ENCODE results near the gene ZSCAN21.
"Not testable (repeated sequence)": the region's sequence is repeated elsewhere in the genome, so short reads cannot be mapped to it uniquely, and the experiment has no call there.

Gene ZSCAN21

DNA sequence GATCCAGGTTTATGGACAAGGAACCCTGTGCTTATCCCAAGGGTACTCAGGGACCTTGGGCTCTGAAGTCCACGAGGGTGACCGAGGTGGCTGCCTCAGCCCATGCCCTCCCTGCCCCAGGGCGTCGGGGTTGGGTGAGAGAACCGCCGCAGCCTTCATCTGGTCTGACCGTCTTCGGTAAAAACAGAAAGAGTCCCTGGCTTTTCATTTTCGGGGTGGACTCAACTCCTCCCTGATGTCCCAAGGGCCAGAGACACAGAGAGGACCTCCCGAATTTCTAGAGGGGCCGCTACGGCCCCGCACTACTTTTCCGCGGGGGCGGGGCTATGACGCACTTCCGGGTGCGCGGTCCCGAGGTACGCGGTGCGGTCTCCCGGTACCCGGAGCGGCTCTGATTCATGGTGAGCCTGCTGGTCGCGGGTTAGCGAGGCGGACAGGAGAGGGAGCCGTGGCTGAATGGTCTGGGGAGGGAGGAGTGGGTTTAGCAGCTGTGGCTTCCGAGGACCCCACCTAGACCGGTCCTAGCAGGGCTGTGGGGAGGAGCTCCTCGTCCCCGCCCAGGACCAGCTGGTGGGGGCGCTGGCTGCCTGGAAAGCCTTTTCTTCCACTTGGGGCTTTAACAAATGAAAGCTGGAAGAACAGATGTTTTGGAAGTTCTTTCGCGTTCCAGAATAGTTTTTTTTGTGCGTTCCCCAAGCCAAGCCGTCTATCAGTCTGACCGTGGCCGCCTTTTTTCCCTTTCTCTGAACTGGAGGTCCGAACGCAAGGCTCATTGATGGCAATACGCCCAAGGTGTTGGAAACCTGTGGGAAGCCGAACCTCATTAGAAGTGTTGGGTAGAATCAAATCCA lies at the start of gene ZSCAN21:
Gene ZSCAN21, plus strand, starts transcription at position 334 of the 851 bp plus-strand sequence. CDS start 7,233 bp downstream, outside the sequence.
- Mint-ChIP-seq H3K36me3 (ENCODE audit: low read depth) (no peaks in the 10 kb centered on the region), H3K9me3 (no peaks in the 10 kb centered on the region)
- peak; percentile 94 for ATAC-seq

GRCh38 chr7:100000239-100000638 lies 49.3 kb upstream of the ZSCAN21 start:
- no peak for DNase-seq
- Mint-ChIP-seq H3K4me1 (peaks cover 11% of the 10 kb centered on the region), H3K4me3 (no peak overlapping the region), H3K27me3 (no peaks in the 10 kb centered on the region), H3K27ac (no peak overlapping the region), H3K9me3 (no peaks in the 10 kb centered on the region), H3K36me3 (ENCODE audit: low read depth) (no peaks in the 10 kb centered on the region)
- ATAC-seq, result no peak

More for the DNA sequence above, at the start of gene ZSCAN21:
- Mint-ChIP-seq H3K27me3 (no peaks in the 10 kb centered on the region), H3K4me3 (peak within 1 kb of the TSS; percentile 89), H3K4me1 (peaks cover 22% of the 10 kb centered on the region), H3K27ac (peak within 1 kb of the TSS; percentile 90)
- DNase-seq, result peak; percentile 90

DNA sequence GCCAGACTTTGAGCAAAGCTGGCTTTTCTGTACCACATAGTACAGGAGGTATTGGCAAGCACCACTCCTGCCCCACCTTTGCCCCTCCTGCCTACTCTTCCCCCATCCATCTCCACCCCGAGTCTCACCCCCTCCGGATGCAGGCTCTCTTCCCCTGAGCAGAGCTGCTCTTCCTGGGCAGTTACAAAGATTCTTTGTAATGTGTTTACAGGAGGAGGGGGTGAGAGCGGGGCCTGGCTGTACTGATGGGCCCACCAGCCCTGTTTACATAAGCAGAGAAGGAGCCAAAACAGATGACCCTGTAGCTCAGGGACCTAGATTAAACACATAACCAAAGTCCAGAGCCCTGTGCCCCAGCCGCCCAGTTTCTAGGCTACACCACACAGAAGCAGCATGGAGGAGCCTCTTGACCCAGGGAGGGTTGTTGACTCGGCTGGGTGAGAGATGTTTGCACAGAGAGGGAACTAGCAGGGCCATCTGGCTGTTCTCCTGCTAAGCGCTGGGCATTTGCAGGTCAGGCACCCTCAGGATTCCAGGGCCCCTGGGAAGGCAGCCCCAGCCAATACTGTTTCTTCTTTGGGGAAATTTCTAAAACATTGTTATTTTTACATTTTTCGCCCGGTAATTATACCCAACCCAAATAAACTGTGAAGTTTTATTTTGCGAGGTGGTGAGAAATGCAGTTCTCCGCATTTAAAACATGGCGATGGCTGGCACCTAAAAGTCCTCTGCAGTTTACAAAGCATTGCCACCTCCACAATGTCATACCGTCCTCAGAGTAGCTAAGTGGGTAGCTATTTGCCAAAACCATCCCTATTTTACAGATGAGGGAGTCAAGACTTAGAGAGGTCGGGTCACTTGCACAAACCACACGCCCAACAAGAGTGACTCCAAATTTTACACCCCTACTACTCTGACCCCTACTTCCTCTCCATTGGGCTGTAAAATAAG lies 45.6 kb upstream of the ZSCAN21 start:
- Mint-ChIP-seq H3K36me3 (ENCODE audit: low read depth) (no peaks in the 10 kb centered on the region), H3K4me1 (no peaks in the 10 kb centered on the region), H3K27ac (no peak overlapping the region), H3K9me3 (no peaks in the 10 kb centered on the region), H3K27me3 (no peaks in the 10 kb centered on the region), H3K4me3 (no peak overlapping the region)
- DNase-seq, result no peak
- ATAC-seq, result no peak

- H3K36me3 Mint-ChIP-seq (ENCODE audit: low read depth), result no peaks in the 10 kb centered on the region
- H3K4me1 Mint-ChIP-seq, result peaks cover 2% of the 10 kb centered on the region
- no peaks in the 10 kb centered on the region for H3K9me3 Mint-ChIP-seq
- ATAC-seq (no peak), DNase-seq (no peak)
- no peaks in the 10 kb centered on the region for H3K27me3 Mint-ChIP-seq
- H3K4me3 Mint-ChIP-seq, result no peak overlapping the region
- H3K27ac Mint-ChIP-seq, result no peak overlapping the region
These were observed 41.7 kb upstream of the ZSCAN21 start for GRCh38 chr7:100007887-100008286.

- no peak for DNase-seq
- no peak for ATAC-seq
- Mint-ChIP-seq H3K4me3 (no peak overlapping the region), H3K27ac (no peak overlapping the region), H3K9me3 (no peaks in the 10 kb centered on the region), H3K36me3 (ENCODE audit: low read depth) (no peaks in the 10 kb centered on the region), H3K4me1 (peaks cover 8% of the 10 kb centered on the region), H3K27me3 (no peaks in the 10 kb centered on the region)
These were observed 41.0 kb upstream of the ZSCAN21 start for GRCh38 chr7:100008525-100008924.

DNA sequence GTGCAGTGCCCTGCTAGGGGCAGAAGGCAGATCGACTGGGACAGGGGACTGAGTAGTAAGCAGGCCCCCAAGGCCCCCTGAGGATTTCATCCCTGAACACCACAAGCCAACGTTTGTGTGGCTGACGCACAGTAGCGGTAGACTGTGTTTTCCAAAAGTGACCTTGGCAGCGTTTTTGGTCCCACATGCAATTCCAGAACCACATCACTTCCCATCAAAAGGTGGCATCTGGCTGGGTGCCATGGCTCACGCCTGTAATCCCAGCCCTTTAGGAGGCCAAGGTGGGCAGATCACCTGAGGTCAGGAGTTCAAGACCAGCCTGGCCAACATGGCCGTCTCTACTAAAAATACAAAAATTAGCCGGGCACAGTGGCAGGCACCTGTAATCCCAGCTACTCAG lies 39.6 kb upstream of the ZSCAN21 start:
- not testable (repeated sequence) for H3K27ac Mint-ChIP-seq; H3K9me3 Mint-ChIP-seq; DNase-seq; H3K36me3 Mint-ChIP-seq (ENCODE audit: low read depth); H3K4me3 Mint-ChIP-seq; H3K27me3 Mint-ChIP-seq; ATAC-seq
- peaks cover 13% of the 10 kb centered on the region for H3K4me1 Mint-ChIP-seq

- no peaks in the 10 kb centered on the region for H3K9me3 Mint-ChIP-seq
- H3K36me3 Mint-ChIP-seq (ENCODE audit: low read depth), result peaks cover 1% of the 10 kb centered on the region
- H3K4me3 Mint-ChIP-seq, result no peak overlapping the region
- H3K27ac Mint-ChIP-seq, result no peak overlapping the region
- DNase-seq, result no peak
- H3K4me1 Mint-ChIP-seq, result peaks cover 18% of the 10 kb centered on the region
- no peak for ATAC-seq
- H3K27me3 Mint-ChIP-seq, result no peaks in the 10 kb centered on the region
These were observed 38.7 kb upstream of the ZSCAN21 start for GRCh38 chr7:100010901-100011300.

DNA sequence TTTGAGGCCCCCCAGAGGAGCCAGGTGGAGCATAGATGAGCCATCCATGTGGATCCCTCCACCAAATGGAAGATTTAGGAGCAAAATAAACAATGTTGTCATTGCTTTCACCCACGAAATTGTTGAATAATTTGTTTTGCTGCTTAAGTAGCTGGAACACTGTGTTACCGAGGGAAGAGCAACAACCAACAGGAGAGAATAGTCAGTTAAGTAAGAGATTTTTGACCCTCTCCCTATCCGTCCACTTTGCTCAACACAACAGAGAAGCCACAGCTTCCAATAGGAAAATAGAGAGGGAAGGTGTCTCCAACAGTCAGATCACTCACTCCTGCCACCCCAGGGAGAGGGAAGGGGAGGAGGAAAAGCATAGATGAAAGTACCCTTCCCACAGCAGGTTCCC lies 38.1 kb upstream of the ZSCAN21 start:
- Mint-ChIP-seq H3K27me3 (no peaks in the 10 kb centered on the region), H3K36me3 (ENCODE audit: low read depth) (peaks cover 6% of the 10 kb centered on the region), H3K4me3 (no peak overlapping the region), H3K4me1 (peaks cover 24% of the 10 kb centered on the region), H3K27ac (no peak overlapping the region), H3K9me3 (no peaks in the 10 kb centered on the region)
- ATAC-seq, result no peak
- DNase-seq, result no peak

DNA sequence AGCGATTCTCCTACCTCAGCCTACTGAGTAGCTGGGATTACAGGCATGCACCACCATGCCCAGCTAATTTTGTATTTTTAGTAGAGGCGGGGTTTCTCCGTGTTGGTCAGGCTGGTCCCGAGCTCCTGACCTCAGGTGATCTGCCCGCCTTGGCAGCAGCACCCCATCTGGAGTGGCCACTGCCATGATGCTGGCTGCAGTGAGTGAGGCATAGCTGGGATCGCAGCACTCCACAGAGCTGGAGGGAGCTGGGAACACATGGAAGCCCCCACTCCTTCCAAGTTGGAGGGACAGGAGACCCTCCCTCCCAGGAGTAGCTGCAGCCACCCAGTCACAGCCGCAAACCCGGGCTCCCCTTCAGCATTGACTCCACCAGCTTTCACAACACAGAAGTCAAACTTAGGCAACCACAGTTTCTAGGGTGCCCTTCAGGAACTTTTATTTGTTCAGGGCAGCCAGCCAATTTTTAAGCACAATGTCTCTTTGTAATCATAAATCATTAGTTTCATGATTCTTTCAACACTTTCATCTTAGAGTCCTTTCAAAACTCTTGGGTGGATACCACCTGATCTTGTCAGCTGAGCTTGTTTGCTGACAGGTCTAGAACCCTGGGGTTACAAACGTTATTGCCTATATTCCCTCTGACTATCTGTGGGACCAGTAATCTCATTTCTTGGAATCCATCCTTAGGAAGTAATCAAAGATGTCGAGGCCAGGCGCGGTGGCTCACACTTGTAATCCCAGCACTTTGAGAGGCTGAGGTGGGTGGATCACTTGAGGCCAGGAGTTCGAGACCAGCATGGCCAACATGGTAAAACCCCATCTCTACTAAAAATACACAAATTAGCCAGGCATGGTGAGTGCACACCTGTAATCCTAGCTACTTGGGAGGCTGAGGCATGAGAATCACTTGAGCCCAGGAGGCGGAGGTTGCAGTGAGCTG lies 36.9 kb upstream of the ZSCAN21 start:
- Mint-ChIP-seq H3K27ac (peak overlapping the region; percentile 8), H3K36me3 (ENCODE audit: low read depth) (peaks cover 11% of the 10 kb centered on the region), H3K4me1 (peaks cover 34% of the 10 kb centered on the region)
- not testable (repeated sequence) for H3K4me3 Mint-ChIP-seq, H3K27me3 Mint-ChIP-seq, DNase-seq, ATAC-seq, H3K9me3 Mint-ChIP-seq

- H3K4me1 Mint-ChIP-seq, result peaks cover 40% of the 10 kb centered on the region
- peaks cover 16% of the 10 kb centered on the region for H3K36me3 Mint-ChIP-seq (ENCODE audit: low read depth)
- H3K9me3 Mint-ChIP-seq, result no peaks in the 10 kb centered on the region
- ATAC-seq (peak; percentile 61), DNase-seq (peak; percentile 27)
- H3K27me3 Mint-ChIP-seq, result no peaks in the 10 kb centered on the region
- peak overlapping the region; percentile 8 for H3K27ac Mint-ChIP-seq
- H3K4me3 Mint-ChIP-seq, result no peak overlapping the region
These were observed 36.3 kb upstream of the ZSCAN21 start for GRCh38 chr7:100013328-100013676.

GRCh38 chr7:100015232-100016214 lies 34.1 kb upstream of the ZSCAN21 start, which contains the start of gene ZKSCAN1:
Gene ZKSCAN1, plus strand, starts transcription at chr7:100015596. Its CDS starts 7,911 bp downstream, at chr7:100023507.
- DNase-seq (peak; percentile 85), ATAC-seq (peak; percentile 98)
- Mint-ChIP-seq H3K36me3 (ENCODE audit: low read depth) (peaks cover 25% of the 10 kb centered on the region), H3K27me3 (no peaks in the 10 kb centered on the region), H3K4me3 (peak within 1 kb of the TSS; percentile 95), H3K27ac (peak within 1 kb of the TSS; percentile 95), H3K9me3 (no peaks in the 10 kb centered on the region), H3K4me1 (peaks cover 59% of the 10 kb centered on the region)

- Mint-ChIP-seq H3K4me1 (peaks cover 65% of the 10 kb centered on the region), H3K27ac (peak overlapping the region; percentile 95)
These were observed 33.2 kb upstream of the ZSCAN21 start for GRCh38 chr7:100016215-100016901.

More at GRCh38 chr7:100016215-100016901, 33.2 kb upstream of the ZSCAN21 start:
- ATAC-seq (no peak), DNase-seq (no peak)
- Mint-ChIP-seq H3K9me3 (no peaks in the 10 kb centered on the region), H3K36me3 (ENCODE audit: low read depth) (peaks cover 25% of the 10 kb centered on the region), H3K27me3 (no peaks in the 10 kb centered on the region), H3K4me3 (peak overlapping the region; percentile 95)

All from activated naive CD8-positive, alpha-beta T cell treated with anti-CD3 and anti-CD28 coated beads, Interleukin-2, amount 50 U/mL, for 24 hours (primary cell).